CD14-positive monocyte (primary cell): ENCODE measurements around the gene SCUBE1. TPM values are rescaled to one million over a fixed set of nuclear protein-coding genes. Genes with fewer than 3 reads are reported as not detected.

ENCODE experiments used
- DNase-seq, 3 donors: peaks; one replicate each; pipeline ENCODE4 v3.0.0-alpha.2; 2011 to 2022
- H2AFZ ChIP-seq: 2 replicates; pipeline ENCODE4 v1.6.0; 2012; ENCODE audit warnings: mild to moderate bottlenecking, low read depth, low read length, inconsistent platforms; ENCODE audit not compliant: insufficient read depth, poor library complexity, severe bottlenecking
- H3K27ac ChIP-seq, 2 donors: 1 replicate in 1 of 2; 2 replicates in 1 of 2; pipeline ENCODE4 v1.5.1; 2012 to 2013; ENCODE audit warnings: low read length in 2 of 2, control low read depth in 1 of 2, inconsistent platforms in 1 of 2, low read depth in 1 of 2, mild to moderate bottlenecking in 1 of 2
- H3K27me3 ChIP-seq, 2 donors: one replicate each; pipeline versions ENCODE4 v1.6.0 to v1.6.1; 2011 to 2013; ENCODE audit warnings: low read length in 2 of 2; ENCODE audit not compliant: control insufficient read depth in 2 of 2, insufficient read depth in 2 of 2
- H3K36me3 ChIP-seq, 2 donors: replicated peaks in 1 of 2; 1 replicate in 1 of 2; 2 replicates in 1 of 2; pipeline versions ENCODE4 v1.5.1 to v1.6.1; 2012 to 2013; ENCODE audit warnings: low read length in 2 of 2, control low read depth in 1 of 2, inconsistent platforms in 1 of 2, mild to moderate bottlenecking in 1 of 2; ENCODE audit not compliant: insufficient read depth in 2 of 2, control insufficient read depth in 1 of 2
- H3K4me1 ChIP-seq, 2 donors: 1 replicate in 1 of 2; 2 replicates in 1 of 2; pipeline versions ENCODE4 v1.5.1 to v1.6.1; 2012 to 2013; ENCODE audit warnings: low read length in 2 of 2, control low read depth in 1 of 2, inconsistent platforms in 1 of 2, mild to moderate bottlenecking in 1 of 2, moderate library complexity in 1 of 2; ENCODE audit not compliant: insufficient read depth in 2 of 2, control insufficient read depth in 1 of 2
- H3K4me2 ChIP-seq: replicated peaks from 2 replicates; pipeline ENCODE3; 2012; ENCODE audit warnings: low read length, moderate library complexity, mild to moderate bottlenecking; ENCODE audit not compliant: poor library complexity, severe bottlenecking; ENCODE audit errors: extremely low read depth
- H3K4me3 ChIP-seq, 3 experiments: fragments of 200-600 bp in 1 of 3; sonication (generic) in 1 of 3; replicated peaks in 1 of 3; 1 replicate in 2 of 3; 2 replicates in 1 of 3; pipeline ENCODE4 v1.5.1; 2011 to 2013; ENCODE audit warnings: low read length in 3 of 3, mild to moderate bottlenecking in 3 of 3, control low read depth in 2 of 3, low read depth in 2 of 3, inconsistent platforms in 1 of 3, moderate library complexity in 1 of 3
- H3K79me2 ChIP-seq: 2 replicates; pipeline ENCODE4 v1.6.0; 2012; ENCODE audit warnings: mild to moderate bottlenecking, control low read depth, inconsistent platforms, low read length, moderate library complexity; ENCODE audit not compliant: insufficient read depth
- H3K9ac ChIP-seq: 2 replicates; pipeline ENCODE4 v1.6.0; 2017; ENCODE audit warnings: low read length, mild to moderate bottlenecking; ENCODE audit not compliant: insufficient read depth, poor library complexity, severe bottlenecking
- H3K9me3 ChIP-seq, 2 donors: replicated peaks in 1 of 2; 1 replicate in 1 of 2; 2 replicates in 1 of 2; pipeline versions ENCODE4 v1.5.1 to v1.6.1; 2012 to 2013; ENCODE audit warnings: low read length in 2 of 2, control low read depth in 1 of 2; ENCODE audit not compliant: control insufficient read depth in 1 of 2, insufficient read depth in 1 of 2
- H4K20me1 ChIP-seq: 2 replicates; pipeline ENCODE4 v1.6.0; 2012; ENCODE audit warnings: mild to moderate bottlenecking, low read length, control low read depth, moderate library complexity; ENCODE audit not compliant: insufficient read depth
- H3K27ac Mint-ChIP-seq, 7 donors: one replicate each; pipeline ENCODE4 v1.8.0; 2020; ENCODE audit warnings: mild to moderate bottlenecking in 7 of 7, mixed read lengths in 7 of 7, moderate library complexity in 6 of 7, inconsistent platforms in 2 of 7
- H3K27me3 Mint-ChIP-seq, 3 donors: one replicate each; pipeline ENCODE4 v1.8.0; 2021 to 2022; ENCODE audit warnings: low read depth in 3 of 3, mild to moderate bottlenecking in 3 of 3, mixed read lengths in 3 of 3, moderate library complexity in 3 of 3, inconsistent platforms in 1 of 3
- H3K36me3 Mint-ChIP-seq, 2 donors: one replicate each; pipeline ENCODE4 v1.8.0; 2020; ENCODE audit warnings: mixed read lengths in 2 of 2, inconsistent platforms in 1 of 2, mild to moderate bottlenecking in 1 of 2
- H3K4me1 Mint-ChIP-seq: one replicate; pipeline ENCODE4 v1.8.0; 2020; ENCODE audit warnings: mild to moderate bottlenecking, mixed read lengths
- H3K4me3 Mint-ChIP-seq, 2 donors: one replicate each; pipeline ENCODE4 v1.8.0; 2020; ENCODE audit warnings: mild to moderate bottlenecking in 2 of 2, mixed read lengths in 2 of 2, moderate library complexity in 1 of 2
- H3K9me3 Mint-ChIP-seq, 7 donors: one replicate each; pipeline ENCODE4 v1.8.0; 2020 to 2022; ENCODE audit warnings: mixed read lengths in 7 of 7, mild to moderate bottlenecking in 6 of 7, moderate library complexity in 6 of 7, inconsistent platforms in 2 of 7
- WGBS: methylation state at CpG from one replicate; pipeline ENCODE4 v1.1.5; 2013; ENCODE audit warnings: missing lambda C conversion rate; ENCODE audit not compliant: insufficient coverage; 5-methylcytosine and 5-hydroxymethylcytosine counted together
- intact Hi-C, 2 donors: fragments of 100-400 bp; cut with micrococcal nuclease; formaldehyde crosslinking; loops; one replicate each; pipeline versions ENCODE4 v1.15.0 to v1.15.1; 2023
- polyA plus RNA-seq, 3 donors: library from polyadenylated mRNA; depleted of rRNA in 1 of 3; unstranded in 2 of 3; stranded (reverse) in 1 of 3; fragments of 300-500 nt in 2 of 3; fragments of >200 nt in 1 of 3; fragmentation: Illumina TruSeq in 2 of 3; gene quantifications; 1 replicate in 2 of 3; 2 replicates in 1 of 3; pipeline ENCODE4 v1.2.3, GENCODE V29; 2012 to 2021
- TF ChIP-seq, protein P1 (sequence below): fragments of 200-600 bp; IDR thresholded peaks from one replicate; pipeline ENCODE4 v1.8.0; 2022; ENCODE audit warnings: antibody characterized with exemption, mild to moderate bottlenecking

SCUBE1 gene
- polyA plus RNA-seq, 3 donors: 0.20 to 0.32 (median 0.26) TPM

- peaks cover 21% of the 10 kb centered on the region in 2 donors for H3K4me1 ChIP-seq
- no peak overlapping the region for H3K9ac ChIP-seq
- no peak for DNase-seq
- no peak overlapping the region for H3K4me2 ChIP-seq
- Mint-ChIP-seq H3K9me3 (no peaks in the 10 kb centered on the region), H3K27me3 (peaks cover 2 to 5% (median 5%) of the 10 kb centered on the region in 3 donors), H3K27ac (no peak overlapping the region), H3K36me3 (no peaks in the 10 kb centered on the region), H3K4me3 (no peak overlapping the region), H3K4me1 (peaks cover 33% of the 10 kb centered on the region)
- intact Hi-C loops: no loop called here
- no peak overlapping the region for H2AFZ ChIP-seq
- TF ChIP-seq, protein P1, sequence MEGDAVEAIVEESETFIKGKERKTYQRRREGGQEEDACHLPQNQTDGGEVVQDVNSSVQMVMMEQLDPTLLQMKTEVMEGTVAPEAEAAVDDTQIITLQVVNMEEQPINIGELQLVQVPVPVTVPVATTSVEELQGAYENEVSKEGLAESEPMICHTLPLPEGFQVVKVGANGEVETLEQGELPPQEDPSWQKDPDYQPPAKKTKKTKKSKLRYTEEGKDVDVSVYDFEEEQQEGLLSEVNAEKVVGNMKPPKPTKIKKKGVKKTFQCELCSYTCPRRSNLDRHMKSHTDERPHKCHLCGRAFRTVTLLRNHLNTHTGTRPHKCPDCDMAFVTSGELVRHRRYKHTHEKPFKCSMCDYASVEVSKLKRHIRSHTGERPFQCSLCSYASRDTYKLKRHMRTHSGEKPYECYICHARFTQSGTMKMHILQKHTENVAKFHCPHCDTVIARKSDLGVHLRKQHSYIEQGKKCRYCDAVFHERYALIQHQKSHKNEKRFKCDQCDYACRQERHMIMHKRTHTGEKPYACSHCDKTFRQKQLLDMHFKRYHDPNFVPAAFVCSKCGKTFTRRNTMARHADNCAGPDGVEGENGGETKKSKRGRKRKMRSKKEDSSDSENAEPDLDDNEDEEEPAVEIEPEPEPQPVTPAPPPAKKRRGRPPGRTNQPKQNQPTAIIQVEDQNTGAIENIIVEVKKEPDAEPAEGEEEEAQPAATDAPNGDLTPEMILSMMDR: no peak
- H3K79me2 ChIP-seq: no peaks in the 10 kb centered on the region
- WGBS: no CpG with 5 or more reads among the region's 1 CpG
- no peak overlapping the region for H3K4me3 ChIP-seq
- H3K27ac ChIP-seq: no peak overlapping the region
- H3K9me3 ChIP-seq: no peaks in the 10 kb centered on the region
- H4K20me1 ChIP-seq: no peaks in the 10 kb centered on the region
- H3K36me3 ChIP-seq: no peaks in the 10 kb centered on the region
- H3K27me3 ChIP-seq: no peaks in the 10 kb centered on the region
These were observed 32.4 kb downstream of the SCUBE1 start for GRCh38 chr22:43310798-43311197.

GRCh38 chr22:43310311-43310710, 32.9 kb downstream of the SCUBE1 start:
- Histone ChIP-seq H3K36me3 (no peaks in the 10 kb centered on the region), H3K9ac (no peak overlapping the region), H4K20me1 (no peaks in the 10 kb centered on the region), H2AFZ (no peak overlapping the region), H3K4me1 (peaks cover 21% of the 10 kb centered on the region in 2 donors), H3K79me2 (no peaks in the 10 kb centered on the region), H3K27ac (no peak overlapping the region), H3K9me3 (no peaks in the 10 kb centered on the region), H3K4me3 (no peak overlapping the region), H3K4me2 (no peak overlapping the region), H3K27me3 (no peaks in the 10 kb centered on the region)
- H3K27ac Mint-ChIP-seq: no peak overlapping the region
- TF ChIP-seq, protein P1: no peak
- H3K27me3 Mint-ChIP-seq: peaks cover 2 to 5% (median 5%) of the 10 kb centered on the region in 3 donors
- 74% methylated on average over 5 of the region's 5 CpGs for WGBS
- no peaks in the 10 kb centered on the region for H3K9me3 Mint-ChIP-seq
- no peak overlapping the region for H3K4me3 Mint-ChIP-seq
- DNase-seq: no peak
- no peaks in the 10 kb centered on the region for H3K36me3 Mint-ChIP-seq
- H3K4me1 Mint-ChIP-seq: peaks cover 33% of the 10 kb centered on the region
- intact Hi-C loops: no loop called here
